HG03039 (cell line): ENCODE measurements around the gene NFAT5.

Experiments used
- ATAC-seq: cut with Tn5 transposase; IDR thresholded peaks from one replicate; pipeline ENCODE4 v1.9.1; 2021; ENCODE audit warnings: mild to moderate bottlenecking, moderate library complexity; ENCODE audit not compliant: unreplicated experiment

The NFAT5 gene

DNA sequence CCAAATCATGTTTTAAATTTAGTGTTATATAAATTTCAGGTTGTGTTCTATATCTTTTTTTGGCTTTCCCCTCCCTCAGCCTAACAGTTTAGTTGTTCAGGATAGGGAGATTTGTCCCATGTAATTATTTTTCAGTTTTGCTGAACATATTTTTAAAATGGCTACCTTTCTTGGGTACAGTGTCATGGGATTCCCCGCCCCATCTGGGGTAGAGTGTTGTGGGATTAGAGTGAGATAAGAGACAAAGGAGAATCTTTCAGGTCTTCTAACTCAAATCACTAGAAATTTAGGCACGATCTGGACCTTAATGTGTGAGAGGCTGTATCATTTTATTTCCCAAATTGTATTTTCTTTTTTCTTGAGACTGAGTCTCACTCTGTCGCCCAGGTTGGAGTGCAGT, 24.8 kb downstream of the NFAT5 start:
- ATAC-seq: no peak

DNA sequence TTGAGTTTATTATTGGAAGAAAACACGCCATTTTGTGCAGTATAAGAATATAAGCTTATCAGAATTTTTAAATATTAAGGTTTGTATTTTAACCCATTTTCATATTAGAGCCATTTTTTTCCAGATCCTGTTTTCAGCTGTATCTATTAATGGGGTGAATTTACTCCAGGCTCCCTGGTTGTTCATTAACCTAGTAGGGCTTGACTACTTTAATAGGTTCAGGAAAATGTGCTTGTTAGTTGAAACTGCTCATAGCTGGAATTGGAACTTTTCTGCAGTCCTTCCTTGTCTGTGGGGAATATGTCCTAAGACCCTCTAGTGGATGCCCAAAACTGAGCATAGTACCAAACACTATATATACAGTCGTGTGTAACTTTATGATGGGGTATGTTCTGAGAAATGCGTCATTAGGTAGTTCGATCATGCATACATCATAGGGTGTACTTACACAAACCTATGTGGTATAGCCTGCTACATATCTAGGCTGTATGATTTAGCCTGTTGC, 28.0 kb downstream of the NFAT5 start:
- no peak for ATAC-seq

DNA sequence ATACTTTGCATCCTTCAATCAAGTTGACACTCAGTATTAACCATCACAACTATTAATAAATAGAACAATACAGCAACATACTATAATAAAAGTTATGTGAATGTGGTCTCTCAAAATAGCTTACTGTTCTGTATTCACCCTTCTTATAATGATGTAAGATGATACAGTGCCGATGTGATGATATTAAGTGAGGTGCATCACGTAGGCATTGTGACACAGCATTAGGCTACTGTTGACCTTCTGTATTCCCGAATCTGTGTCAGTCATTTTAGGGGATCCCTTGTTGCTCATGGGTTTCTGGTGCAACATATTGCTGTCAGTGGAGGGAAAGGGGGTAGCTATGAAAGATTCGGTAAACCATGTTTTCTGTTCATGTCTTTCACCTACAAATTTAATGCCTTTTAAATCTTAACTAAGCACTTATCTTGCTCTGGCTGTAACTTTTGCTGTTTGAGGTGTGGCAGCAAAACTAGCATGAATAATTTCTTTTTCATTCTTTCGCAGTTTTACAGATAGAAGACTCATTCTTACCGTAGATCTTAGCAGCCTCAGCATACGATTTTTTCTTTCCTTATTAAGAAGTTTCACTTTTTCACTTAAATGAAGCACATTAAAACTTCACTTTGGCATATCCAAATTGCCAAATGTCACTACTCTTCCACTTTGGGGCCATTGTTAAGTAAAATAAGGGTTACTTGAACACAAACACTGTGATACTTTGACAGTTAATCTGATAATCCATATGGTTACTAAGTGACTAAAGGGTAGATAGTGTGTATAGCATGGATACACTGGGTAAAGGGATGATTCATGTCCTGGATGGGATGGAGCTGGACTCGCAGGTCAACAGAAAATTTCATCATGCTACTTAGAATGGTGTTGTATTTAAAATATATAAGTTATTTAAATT, 29.6 kb downstream of the NFAT5 start:
- no peak for ATAC-seq

DNA sequence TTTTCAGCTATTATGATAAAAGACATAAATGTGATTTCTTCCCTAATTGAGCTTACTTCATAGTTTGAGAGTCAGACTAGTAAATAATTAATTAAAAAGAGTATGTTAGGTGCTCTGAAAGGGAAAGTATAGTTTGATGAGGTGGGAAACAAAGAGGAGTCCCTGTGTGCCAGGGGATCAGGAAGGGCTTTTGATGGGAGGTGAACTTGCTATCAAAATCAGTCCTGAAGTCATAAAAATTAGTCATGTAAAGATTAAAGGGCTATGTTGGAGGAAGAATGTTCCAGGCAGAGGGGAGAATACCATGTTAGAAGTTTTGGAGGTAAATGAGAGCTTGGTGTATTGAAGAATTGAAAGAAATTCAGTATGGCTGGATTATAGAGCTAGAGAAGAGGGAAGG, 31.0 kb downstream of the NFAT5 start:
- no peak for ATAC-seq

DNA sequence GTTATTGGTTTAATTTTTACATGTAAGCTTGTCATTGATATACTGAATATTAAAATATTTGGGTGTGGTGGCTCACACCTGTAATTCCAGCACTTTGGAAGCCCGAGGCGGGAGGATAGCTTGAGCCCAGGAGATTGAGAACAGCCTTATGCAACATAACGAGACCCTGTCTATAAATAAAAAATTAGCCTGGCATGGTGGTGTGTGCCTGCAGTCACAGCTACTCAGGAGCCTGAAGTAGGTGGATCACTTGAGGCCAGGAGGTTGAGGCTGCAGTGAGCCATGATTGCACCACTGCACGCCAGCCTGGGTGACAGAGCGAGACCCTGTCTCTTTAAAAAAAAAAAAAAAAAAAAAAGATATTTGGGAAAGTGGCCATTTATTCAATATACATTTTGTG, 32.3 kb downstream of the NFAT5 start:
- ATAC-seq: no peak

DNA sequence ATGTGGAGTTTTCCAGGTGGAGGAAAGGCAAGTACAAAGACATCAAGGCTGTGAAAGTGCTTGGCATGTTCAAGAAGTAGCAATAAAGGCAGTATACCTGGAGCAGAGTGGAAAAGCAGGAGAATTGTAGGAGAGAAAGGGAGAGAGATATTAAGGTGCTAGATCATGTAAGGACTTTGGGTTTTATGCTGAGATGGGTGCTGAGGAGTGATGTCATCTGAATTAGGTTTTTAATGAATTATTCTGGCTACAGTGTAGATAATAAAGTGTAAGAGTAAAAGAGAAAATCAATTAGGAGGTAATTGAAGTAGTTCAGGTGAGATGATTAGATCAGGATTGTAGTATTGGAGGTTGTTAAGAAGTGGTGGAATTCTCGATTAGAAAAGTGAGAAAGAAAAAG, 34.0 kb downstream of the NFAT5 start:
- no peak for ATAC-seq

DNA sequence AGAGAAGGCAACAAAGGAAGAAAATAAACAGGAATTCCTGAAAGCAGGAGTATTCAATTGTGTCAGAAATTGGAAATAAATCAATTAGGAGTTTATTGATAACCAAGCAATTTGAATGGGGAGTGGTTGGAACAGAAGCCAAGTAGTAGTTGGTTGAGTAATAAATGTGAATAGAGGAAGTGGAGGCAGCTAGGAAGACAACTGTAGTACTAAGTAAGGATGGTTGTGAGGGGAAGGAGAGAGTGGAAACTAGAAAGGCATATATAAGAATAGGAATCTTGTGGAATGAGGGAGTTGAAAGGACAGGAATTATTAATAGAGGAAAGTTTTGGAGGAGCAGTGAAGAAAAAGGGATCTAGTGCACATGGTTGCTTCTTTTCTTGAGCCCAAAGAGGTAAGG, 34.4 kb downstream of the NFAT5 start:
- ATAC-seq: no peak

DNA sequence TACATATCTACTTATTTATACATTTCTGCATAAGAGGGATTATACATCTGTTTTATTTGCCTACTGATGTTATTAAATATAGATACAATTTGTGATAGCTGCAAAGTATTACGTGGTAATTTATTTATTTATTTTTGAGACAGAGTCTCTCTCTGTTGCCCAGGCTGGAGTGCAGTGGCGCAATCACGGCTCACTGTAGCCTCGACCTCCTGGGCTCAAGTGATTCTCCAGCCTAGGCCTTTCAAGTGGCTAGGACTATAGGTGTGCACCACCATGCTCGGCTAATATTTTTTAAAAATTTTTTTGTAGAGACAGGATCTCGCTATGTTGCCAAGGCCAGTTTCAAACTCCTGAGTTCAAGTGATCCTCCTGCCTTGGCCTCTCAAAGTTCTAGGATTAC, 35.5 kb downstream of the NFAT5 start:
- ATAC-seq: no peak

DNA sequence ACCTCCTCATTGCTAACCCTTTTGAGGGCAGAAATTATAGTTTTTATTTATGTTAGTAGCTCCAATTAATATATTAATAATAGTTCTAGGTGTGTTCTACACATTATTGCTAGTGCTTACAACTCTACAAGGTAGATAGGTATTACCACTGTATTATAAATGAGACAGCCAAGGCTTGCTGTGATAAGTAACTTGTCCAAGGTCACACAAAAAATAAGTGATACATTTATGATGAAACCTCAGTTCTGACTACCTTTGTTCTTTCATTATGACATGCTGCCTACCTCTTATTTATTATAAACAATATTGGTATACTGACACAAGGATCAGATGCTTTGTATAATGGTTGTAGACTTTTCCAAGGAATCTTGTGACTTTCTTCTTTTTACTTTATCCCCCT, 41.2 kb downstream of the NFAT5 start:
- no peak for ATAC-seq

DNA sequence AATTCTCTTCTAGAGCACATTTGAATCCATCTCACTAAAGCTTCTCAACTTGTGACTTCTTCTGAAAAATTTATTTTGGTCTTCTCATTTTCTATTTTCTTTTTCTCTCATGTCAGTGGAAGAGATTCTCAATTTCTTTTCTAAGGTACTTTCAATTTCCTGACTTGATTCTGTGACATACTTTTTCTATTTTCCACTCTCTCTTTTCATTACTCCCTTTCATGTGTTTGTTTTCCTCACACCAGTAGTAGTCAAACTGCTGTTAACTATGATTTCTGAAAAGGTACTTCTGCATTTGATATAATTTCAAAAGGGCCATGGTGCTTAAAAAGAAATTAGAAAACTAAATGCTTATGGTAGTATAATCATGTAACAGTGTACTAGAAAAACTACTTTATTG, 41.9 kb downstream of the NFAT5 start:
- ATAC-seq: no peak

DNA sequence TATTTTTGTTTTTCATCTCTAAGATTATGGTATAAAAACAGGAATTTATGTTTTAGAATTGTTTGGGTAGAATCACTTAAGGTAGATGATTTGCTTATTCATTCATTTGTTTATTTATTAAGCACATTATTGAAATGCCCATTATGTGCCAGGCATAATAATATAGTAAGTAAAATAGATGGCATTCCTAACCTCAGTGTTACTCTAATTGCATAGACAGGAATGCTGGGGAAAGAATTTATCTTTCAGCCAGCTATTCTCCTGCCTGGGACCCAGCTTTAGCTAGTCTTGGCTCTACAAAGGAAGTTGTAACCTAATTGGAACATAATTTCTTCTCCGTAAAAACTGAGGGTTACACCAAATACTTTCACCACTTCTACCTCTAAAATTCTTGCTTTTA, 44.6 kb downstream of the NFAT5 start:
- ATAC-seq: no peak

DNA sequence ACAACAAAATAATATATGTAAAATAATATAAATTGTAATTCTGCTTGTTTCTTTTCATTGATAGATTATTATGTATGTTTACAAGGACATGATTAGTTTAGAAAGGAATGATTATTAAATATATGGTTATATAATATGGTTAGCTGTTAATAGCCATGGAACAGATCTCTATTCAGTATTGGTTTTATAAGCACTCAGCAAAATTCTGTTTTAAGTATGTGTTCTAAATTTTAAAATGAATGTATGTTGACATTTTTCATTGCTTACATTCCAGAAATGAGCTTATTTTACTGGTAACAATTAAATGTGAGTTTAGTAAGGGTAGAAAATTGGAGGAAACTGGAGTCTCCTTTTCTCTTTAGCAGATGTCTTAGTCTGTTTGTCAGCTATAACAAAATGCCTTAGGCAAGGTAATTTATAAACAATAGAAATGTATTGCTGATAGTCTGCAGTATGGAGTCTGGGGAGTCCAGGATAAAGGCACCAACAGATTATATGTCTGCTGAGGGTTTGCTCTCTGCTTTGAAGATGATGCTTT, 45.4 kb downstream of the NFAT5 start:
- ATAC-seq: no peak

DNA sequence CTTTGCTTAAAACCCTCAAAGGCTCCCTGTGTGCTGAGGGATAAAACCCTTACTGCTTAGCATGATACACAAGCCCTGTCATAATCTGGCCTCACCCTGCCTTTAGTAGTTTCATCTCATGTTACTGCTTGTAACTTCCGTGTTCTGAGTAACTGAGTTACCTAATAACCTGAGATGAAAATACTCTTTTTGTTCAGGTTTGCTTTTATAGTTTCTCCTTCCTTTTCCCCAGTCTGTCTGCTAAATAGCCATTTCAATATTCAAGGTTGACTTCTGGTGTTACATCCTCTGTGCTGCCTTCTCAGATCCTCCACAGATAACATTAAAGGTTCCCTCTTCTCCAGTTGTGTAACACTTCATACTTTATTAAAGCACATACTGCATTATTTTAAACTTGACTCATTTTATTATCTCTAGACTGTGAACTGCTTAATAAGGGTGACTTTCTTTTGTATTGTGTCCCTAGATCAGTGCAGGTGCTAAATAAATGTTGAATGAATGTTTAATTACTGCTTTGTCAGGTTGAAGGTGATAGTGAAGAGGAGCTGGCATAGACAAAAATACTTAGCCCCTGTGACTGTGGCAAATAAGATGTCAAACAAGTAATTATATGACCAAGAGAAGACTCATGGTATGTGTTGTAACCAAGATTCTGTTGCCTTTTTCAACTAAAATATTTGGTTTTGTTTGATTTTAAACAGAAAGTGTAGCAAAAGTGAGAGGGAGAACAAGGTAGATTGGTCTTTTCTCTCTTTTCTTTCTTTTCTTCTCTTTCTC, 47.8 kb downstream of the NFAT5 start:
- ATAC-seq: no peak

DNA sequence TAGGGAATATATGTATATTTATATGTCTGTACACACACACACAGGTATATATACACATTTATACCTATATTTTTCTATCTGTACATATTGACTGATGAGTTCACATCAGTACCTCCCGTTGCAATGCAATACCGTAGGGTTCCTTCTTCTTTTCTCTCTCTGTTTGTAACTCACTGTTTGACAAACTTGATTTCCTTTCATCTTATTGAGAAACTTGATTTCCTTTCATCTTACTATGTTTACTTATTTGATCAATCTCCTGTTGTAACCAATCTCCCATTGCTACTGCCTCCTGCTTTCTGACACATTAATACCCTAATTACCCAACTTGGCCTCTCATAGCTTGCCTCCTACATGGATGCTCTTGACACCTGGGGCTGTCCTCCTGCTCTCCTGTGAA, 49.8 kb downstream of the NFAT5 start:
- no peak for ATAC-seq

DNA sequence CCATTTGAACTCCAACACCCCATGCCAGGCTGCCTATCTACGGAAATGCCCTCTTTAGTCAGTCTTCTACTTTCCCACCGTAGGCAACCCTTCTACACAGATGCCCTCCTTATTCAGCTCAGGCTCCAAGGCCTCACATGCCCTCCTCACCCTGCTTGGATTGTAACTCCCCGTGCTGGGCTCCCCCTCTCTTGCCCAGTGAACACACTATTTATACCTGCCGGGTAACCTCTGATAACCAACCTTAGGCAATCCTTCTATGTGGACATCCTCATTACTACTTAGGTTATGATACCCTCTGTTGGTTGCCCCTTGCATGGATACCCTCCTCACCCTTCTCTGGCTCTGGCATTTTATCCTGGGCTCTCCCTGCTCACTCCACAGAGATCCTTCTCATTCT, 50.3 kb downstream of the NFAT5 start:
- no peak for ATAC-seq

DNA sequence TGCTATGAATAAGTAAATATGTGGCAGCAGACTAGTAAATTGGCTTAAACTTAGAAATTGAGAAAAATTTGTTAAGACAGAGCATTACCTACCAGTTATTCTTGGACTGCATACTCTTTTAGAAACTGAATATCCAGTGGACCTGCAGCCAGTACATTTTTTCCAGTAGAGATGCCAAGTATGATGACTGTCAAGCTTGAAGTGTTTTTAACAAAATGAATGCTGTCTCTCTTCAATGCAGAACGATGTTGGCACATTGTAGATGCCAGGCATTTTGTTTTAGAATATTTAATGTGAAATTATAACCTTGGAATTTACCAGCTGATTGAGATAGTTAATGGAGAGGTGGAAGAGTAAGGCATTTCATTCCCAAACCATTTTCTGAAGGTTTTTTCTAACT, 52.5 kb downstream of the NFAT5 start:
- no peak for ATAC-seq

DNA sequence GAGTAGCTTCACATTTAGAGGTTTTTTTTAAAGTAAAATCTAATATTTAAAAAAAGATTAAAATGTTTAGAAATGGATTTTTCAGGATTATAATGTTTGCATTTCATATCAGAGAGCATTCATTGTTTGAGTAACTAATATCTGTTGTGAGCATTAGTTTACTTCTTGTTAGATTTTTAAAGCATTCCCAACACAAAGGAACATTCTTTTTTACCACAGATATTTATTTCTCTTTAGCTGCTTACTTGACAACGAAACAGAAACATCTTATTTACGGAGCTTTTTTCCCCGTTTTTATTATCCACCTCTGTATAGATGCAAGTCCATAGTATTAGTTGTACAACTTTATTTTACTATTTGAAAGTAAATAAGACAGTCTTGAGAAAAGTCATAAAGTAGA, 53.0 kb downstream of the NFAT5 start:
- ATAC-seq: no peak

DNA sequence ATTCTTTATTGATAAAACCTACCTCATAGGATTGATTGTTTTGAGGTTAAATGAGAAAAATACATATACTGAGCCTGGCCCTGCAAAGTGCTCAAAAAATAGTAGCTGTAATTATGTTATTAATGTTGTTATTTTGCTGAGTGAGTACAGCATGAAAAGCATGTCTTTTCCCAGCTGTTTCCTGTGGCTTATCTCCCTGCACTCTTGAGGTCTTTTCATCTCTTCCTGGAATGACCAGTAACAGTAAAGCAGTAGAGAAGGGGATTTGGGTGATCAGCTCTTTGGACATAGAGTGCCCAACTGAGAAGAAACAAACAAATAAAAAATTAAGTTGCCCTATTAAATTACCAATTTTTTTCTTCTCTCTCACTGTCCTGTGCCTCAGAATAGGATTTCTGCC, 53.7 kb downstream of the NFAT5 start:
- no peak for ATAC-seq

DNA sequence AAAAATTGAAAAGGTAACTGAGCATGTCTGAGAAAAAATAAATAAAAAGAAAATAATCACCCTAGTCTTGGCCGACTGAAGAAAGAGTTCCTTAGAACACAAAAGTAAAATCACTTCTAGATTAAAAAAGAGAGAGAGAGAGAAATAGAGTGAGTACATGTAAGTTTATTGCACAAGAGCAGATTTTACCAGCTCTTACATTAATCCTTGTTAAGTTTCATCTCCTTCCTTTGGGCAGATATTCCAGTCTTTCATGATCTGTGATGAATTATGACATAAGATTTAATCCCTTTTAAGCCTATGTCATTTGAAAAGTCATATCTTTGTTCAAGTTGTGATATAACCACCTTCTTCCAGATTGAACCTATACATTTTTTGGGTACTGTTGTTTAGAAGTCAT, 54.8 kb downstream of the NFAT5 start:
- ATAC-seq: no peak

DNA sequence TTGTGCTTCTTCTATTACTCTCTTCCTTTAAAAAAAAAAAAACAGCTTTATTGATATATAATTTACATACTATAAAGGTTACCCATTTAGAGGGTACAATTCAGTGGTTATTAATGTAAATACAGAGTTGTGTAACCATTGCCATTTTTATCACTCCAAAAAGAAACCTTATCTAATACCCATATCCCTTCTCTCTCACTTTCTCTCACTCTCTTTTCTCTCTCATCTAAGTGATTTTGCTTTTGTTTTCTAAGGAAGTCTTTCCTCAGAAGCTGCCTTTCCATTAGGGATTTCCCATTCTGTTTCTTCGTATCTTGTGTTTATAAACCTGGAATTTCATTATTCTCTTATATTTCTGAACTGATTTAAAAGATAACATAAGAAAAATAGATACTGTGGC, 55.5 kb downstream of the NFAT5 start:
- ATAC-seq: no peak

DNA sequence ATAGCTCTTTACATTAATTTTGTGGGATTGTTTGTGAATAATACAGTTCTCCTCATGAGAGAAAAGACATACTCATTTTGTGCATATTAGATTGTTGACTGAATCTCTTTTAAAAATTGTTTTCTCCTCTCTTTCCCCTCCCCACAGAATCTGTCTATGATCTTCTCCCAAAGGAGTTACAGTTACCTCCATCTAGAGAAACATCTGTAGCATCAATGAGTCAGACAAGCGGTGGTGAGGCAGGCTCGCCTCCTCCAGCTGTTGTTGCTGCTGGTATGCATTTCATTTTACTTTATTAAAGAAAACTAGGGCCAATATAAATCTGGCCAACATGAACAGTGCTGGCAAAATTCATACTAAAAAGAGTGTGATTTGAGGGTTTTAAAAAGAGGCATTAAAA, 60.5 kb downstream of the NFAT5 start:
- ATAC-seq: no peak

DNA sequence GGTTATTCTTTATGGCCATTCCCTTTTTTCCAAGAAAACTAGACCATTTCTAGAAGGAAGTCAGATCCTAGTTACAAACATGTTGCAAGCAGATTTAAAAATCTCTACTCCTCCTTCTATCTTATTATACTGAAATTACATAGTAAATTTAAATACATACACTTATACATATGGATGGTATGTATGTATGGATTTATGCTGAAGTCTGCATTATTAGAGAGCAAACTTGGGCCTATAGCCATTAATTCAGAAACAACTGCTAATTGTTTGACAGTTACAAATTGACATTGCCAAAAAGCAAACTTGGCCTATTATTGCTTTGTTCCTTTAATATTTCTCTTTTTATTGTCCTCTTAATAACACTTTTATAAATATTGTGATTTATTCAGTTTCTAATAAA, 67.1 kb downstream of the NFAT5 start:
- ATAC-seq: no peak
